DMS153 treated with DMSO at 0.1 percent for 48 hours (cell line): ENCODE measurements around the gene SETD2.
"Not testable (repeated sequence)": the region's sequence is repeated elsewhere in the genome, so short reads cannot be mapped to it uniquely, and the experiment has no call there.

ENCODE experiments used
- DNase-seq: peaks from one replicate; lab custom pipeline; 2025; ENCODE audit not compliant: unreplicated experiment; lab: John Stamatoyannopoulos, UW

Gene SETD2

GRCh38 chr3:47104259-47104658 is 59.7 kb downstream of the SETD2 start:
- no peak for DNase-seq

DNA sequence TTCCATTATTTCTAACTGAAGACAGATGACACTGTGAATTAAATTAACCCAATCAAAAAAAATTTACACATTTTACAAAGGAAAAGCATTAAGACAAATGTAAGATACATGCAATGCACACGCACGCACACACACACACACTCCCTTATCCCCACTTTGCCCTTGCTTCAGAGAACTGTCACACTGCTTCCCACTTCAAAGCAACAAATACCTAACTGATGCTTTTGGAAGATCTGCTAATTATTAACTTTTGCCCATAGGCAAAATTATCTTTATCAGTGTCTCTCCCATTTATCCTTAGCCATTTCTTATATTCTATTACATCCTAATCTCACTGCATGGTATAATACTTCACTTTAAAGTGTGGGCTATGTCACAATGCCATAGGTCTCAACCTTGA is 60.3 kb downstream of the SETD2 start:
- DNase-seq: no peak

GRCh38 chr3:47102081-47102600 is 61.8 kb downstream of the SETD2 start:
- no peak for DNase-seq

- no peak for DNase-seq
Measured at GRCh38 chr3:47098910-47099309, 65.0 kb downstream of the SETD2 start.

- no peak for DNase-seq
Measured at GRCh38 chr3:47097864-47098263, 66.0 kb downstream of the SETD2 start.

DNA sequence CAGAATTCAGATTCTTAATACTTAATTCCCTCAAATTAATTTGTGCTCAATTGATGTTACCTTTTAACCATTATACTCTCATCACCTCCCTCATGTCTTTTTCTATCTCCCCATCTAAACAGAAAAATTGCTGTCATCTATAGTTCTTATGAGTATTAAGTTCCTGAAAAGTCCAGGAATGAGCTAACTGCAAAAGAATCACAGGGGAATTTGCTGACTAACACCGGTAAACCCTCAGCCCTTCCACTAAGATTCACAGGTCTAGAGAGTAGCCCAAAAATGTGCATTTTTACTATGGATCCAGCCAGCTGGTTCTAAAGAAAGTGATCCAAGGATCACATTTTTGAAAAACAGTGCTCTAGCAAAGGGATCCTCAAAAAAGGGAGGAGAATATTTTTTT is 67.0 kb downstream of the SETD2 start:
- no peak for DNase-seq

DNA sequence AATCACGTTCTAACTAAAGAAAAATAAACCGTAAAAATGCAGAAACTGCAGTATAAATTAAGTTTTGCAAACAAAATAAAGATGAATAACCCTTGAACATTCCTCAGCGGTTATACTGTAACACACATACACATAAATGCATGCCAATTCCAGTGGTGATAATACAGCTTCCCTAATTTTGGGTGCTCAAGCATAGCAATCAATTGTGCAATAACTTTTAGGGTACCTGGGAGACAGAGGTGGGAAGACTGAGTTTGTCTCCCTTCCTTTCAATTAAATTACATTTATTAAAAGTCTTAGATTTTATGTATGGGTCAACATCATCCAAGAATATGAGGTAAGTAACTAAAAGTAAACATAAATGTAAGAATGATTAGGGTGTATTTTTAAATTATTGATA is 71.8 kb downstream of the SETD2 start:
- DNase-seq: no peak

DNA sequence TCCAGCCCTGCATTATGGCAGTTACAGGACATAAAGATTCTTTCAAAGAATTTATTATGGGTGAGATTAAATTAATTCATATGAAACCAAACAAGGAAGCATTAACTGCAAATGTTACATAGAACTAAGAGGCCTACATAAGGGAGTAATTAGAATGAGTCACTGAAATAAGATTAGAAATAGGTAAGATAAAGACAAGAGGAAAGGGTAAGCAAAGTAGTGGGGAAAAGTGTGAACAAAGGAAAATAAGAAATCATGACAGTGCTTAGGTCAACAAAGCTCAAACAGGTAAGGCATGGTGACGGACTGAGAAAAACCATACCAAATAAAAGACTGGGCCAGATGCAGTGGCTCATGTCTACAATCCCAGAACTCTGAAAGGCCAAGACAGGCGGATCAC is 74.3 kb downstream of the SETD2 start:
- no peak for DNase-seq

DNA sequence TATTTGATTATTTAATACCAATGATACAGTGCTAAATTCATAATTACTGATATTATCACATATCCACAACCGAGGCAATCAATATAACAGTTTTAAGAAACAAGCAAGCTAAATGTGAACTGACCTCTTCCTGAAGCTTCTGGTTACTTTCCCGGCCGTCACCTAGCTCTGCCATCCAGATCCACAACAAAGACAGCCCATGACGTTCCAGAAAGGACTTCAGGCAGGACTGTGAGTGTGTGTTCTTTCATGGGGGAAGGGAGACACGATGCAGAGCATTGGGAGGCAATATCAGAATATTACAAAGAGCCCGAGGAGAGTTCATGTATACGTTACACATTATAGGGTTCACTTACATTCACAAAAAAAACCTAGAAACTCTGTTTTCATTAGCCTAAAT is 77.8 kb downstream of the SETD2 start:
- DNase-seq: no peak

- DNase-seq: no peak
Measured at GRCh38 chr3:47083786-47084185, 80.1 kb downstream of the SETD2 start.

- no peak for DNase-seq
Measured at GRCh38 chr3:47082519-47082918, 81.4 kb downstream of the SETD2 start.

GRCh38 chr3:47079432-47079831 is 84.5 kb downstream of the SETD2 start:
- no peak for DNase-seq

DNA sequence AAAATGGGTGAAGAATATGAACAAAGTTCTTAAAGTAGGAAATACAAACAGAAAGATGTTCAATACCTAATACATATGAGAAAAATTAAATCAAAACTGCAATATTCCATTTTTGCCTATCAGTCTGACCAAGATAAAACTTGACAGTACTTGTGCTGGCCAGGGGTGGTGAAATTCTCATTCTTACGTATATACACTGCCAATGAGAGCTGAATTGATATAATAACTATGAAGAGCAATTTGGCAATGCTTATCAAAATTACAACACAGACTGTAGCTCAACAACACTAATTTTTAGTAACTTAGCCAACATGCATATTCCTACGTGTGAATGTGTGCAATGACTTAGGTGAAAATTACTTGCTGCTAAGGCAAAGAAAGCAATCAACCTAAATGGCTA is 90.2 kb downstream of the SETD2 start:
- no peak for DNase-seq

GRCh38 chr3:47070770-47071169 is 93.1 kb downstream of the SETD2 start:
- no peak for DNase-seq

- DNase-seq: not testable (repeated sequence)
Measured at GRCh38 chr3:47066259-47066658, 97.7 kb downstream of the SETD2 start.

DNA sequence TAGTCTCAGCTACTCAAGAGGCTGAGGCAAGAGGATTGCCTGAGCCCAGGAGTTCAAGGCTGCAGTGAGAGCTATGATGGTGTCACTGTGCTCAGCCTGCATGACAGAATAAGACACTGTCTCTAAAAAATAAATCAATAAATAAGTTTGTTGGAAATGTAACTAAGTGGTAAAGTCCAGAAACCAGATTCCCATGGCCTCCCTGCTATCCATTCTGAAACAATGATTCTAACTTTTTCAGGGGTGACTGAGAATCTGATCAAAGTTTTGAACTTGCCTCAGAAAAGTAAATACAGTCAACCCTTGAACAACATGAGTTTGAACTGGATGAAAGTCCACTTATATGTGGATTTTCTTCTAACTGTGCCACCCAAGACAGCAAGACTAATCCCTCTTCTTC is 98.2 kb downstream of the SETD2 start:
- DNase-seq: no peak

DNA sequence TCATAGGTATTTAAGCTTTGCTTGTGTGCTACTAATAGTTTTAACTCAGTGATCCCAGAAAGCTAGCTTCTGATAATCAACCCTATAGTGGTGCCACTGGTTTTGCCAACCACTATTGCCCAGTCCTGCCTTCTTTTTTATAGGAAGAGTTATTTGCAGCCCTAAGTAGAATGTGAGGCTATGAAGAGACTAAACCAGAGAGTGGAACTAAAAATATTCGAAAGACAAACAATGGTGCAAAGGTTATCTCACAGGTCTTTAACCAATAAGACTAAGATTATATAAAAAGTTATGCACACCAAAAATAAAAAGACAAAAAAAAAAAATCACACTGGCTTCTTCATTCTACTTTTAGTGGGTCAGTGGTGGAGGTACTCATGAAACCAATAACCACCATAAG is 98.9 kb downstream of the SETD2 start:
- DNase-seq: no peak

DNA sequence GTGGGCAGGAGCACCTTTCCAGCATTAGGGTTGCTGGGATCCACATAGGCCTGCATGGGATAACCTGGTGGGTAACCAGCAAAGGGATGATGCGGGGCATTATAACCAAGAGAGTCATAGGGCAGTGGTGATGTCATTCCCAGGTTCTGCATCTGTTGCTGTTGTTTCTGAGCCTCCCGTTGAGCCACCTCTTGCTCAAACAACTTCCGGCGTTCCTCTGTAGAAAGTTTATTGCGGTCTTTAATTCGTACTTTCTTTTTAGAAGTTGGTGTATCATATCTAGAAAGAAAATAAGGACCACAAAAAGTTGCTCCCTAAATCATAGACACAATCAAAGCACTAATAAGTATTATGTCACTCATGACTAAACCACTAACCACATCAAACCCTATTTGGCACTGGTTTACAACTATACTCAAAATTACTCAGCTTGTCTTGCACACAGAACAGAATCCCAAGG is 106.7 kb downstream of the SETD2 start:
- no peak for DNase-seq

- no peak for DNase-seq
Measured at GRCh38 chr3:47056705-47057104, 107.2 kb downstream of the SETD2 start.

DNA sequence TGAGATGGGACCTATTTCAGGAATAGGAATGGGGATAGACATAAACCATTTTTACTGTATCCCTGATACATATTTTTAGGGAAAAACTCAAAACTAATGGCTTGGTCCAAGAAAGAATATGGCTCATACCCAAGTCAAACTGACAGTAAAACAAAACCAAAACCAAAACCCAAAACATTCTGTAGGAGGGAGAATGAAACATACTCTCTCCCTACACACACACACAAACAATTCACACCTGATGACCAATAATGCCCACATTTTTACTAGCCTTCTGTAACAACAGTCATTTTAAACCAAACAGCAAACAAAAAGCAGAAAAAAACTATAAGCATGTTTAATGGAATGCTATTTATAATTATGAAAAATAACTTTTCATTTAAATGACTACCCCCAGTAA is 109.5 kb downstream of the SETD2 start:
- no peak for DNase-seq

GRCh38 chr3:47047673-47048072 is 116.2 kb downstream of the SETD2 start:
- DNase-seq: no peak

- no peak for DNase-seq
Measured at GRCh38 chr3:47047069-47047468, 116.8 kb downstream of the SETD2 start.

- no peak for DNase-seq
Measured at GRCh38 chr3:47042231-47042791, 121.6 kb downstream of the SETD2 start.
